ENCODE data around the gene GSAP.
A peak's percentile ranks its signal among the peaks of the same experiment; 100 is the strongest.
"Not testable (repeated sequence)": the region's sequence is repeated elsewhere in the genome, so short reads cannot be mapped to it uniquely, and the experiment has no call there.

GSAP gene

GRCh38 chr7:77415823-77416620 is at the start of gene GSAP:
Gene GSAP, minus strand, starts transcription at chr7:77416349. Its CDS starts 28 bp downstream, at chr7:77416321.
- CTCF ChIA-PET: interaction anchor here (1.1 kb wide), 1 partner anchor 13 kb away, joined by 3 read pairs; no protein-coding TSS in a partner anchor
- DNase-seq: peak; percentile 74
- peaks cover 11% of the 10 kb centered on the region for H3K27me3 Mint-ChIP-seq
- H3K9me3 Mint-ChIP-seq: no peaks in the 10 kb centered on the region
- H3K27ac Mint-ChIP-seq: peak within 1 kb of the TSS; percentile 68
- peaks cover 41% of the 10 kb centered on the region for H3K4me1 Mint-ChIP-seq
- H3K36me3 Mint-ChIP-seq: peaks cover 3% of the 10 kb centered on the region
- peak within 1 kb of the TSS; percentile 68 for H3K4me3 Mint-ChIP-seq

GRCh38 chr7:77465256-77465655 is 49.1 kb upstream of the GSAP start:
- Mint-ChIP-seq H3K27me3 (no peaks in the 10 kb centered on the region), H3K9me3 (no peaks in the 10 kb centered on the region), H3K36me3 (no peaks in the 10 kb centered on the region), H3K27ac (no peak overlapping the region), H3K4me1 (no peaks in the 10 kb centered on the region), H3K4me3 (no peak overlapping the region)
- CTCF ChIA-PET: no interaction called here
- DNase-seq: no peak

GRCh38 chr7:77464589-77464988 is 48.4 kb upstream of the GSAP start:
- H3K36me3 Mint-ChIP-seq: no peaks in the 10 kb centered on the region
- CTCF ChIA-PET: no interaction called here
- H3K27ac Mint-ChIP-seq: no peak overlapping the region
- no peak overlapping the region for H3K4me3 Mint-ChIP-seq
- no peaks in the 10 kb centered on the region for H3K9me3 Mint-ChIP-seq
- no peaks in the 10 kb centered on the region for H3K4me1 Mint-ChIP-seq
- DNase-seq: no peak
- no peaks in the 10 kb centered on the region for H3K27me3 Mint-ChIP-seq

- H3K4me3 Mint-ChIP-seq, H3K9me3 Mint-ChIP-seq, DNase-seq, CTCF ChIA-PET, H3K27ac Mint-ChIP-seq, H3K27me3 Mint-ChIP-seq, H3K36me3 Mint-ChIP-seq, H3K4me1 Mint-ChIP-seq: not testable (repeated sequence)
Observed at GRCh38 chr7:77463632-77464031, 47.5 kb upstream of the GSAP start.

- Mint-ChIP-seq H3K4me3 (no peak overlapping the region), H3K4me1 (no peaks in the 10 kb centered on the region), H3K9me3 (no peaks in the 10 kb centered on the region), H3K27ac (no peak overlapping the region), H3K36me3 (no peaks in the 10 kb centered on the region), H3K27me3 (no peaks in the 10 kb centered on the region)
- no peak for DNase-seq
- CTCF ChIA-PET: interaction anchor here (1.0 kb wide), 1 partner anchor 14 kb away, joined by 3 read pairs; no protein-coding TSS in a partner anchor
Observed at GRCh38 chr7:77461842-77462241, 45.7 kb upstream of the GSAP start.

- H3K4me3 Mint-ChIP-seq: no peak overlapping the region
Observed at GRCh38 chr7:77461246-77461645, 45.1 kb upstream of the GSAP start.

GRCh38 chr7:77460057-77460486 is 43.9 kb upstream of the GSAP start:
- H3K4me1 Mint-ChIP-seq: no peaks in the 10 kb centered on the region
- H3K9me3 Mint-ChIP-seq: no peaks in the 10 kb centered on the region
- no peak overlapping the region for H3K4me3 Mint-ChIP-seq
- no peak for DNase-seq
- CTCF ChIA-PET: no interaction called here
- no peaks in the 10 kb centered on the region for H3K36me3 Mint-ChIP-seq
- H3K27me3 Mint-ChIP-seq: no peaks in the 10 kb centered on the region
- no peak overlapping the region for H3K27ac Mint-ChIP-seq

More at GRCh38 chr7:77461246-77461645, 45.1 kb upstream of the GSAP start:
- no peaks in the 10 kb centered on the region for H3K4me1 Mint-ChIP-seq
- no peak overlapping the region for H3K27ac Mint-ChIP-seq
- H3K27me3 Mint-ChIP-seq: no peaks in the 10 kb centered on the region
- CTCF ChIA-PET: interaction anchor here (1.0 kb wide), 1 partner anchor 14 kb away, joined by 3 read pairs; no protein-coding TSS in a partner anchor
- no peaks in the 10 kb centered on the region for H3K36me3 Mint-ChIP-seq
- no peaks in the 10 kb centered on the region for H3K9me3 Mint-ChIP-seq
- no peak for DNase-seq

- Mint-ChIP-seq H3K9me3 (no peaks in the 10 kb centered on the region), H3K27ac (no peak overlapping the region), H3K4me3 (no peak overlapping the region), H3K4me1 (no peaks in the 10 kb centered on the region), H3K27me3 (peaks cover 3% of the 10 kb centered on the region), H3K36me3 (no peaks in the 10 kb centered on the region)
- no peak for DNase-seq
- CTCF ChIA-PET: no interaction called here
Observed at GRCh38 chr7:77459311-77459726, 43.2 kb upstream of the GSAP start.

GRCh38 chr7:77458786-77459185 is 42.6 kb upstream of the GSAP start:
- DNase-seq: no peak
- H3K36me3 Mint-ChIP-seq: no peaks in the 10 kb centered on the region
- no peak overlapping the region for H3K27ac Mint-ChIP-seq
- CTCF ChIA-PET: no interaction called here
- H3K4me3 Mint-ChIP-seq: no peak overlapping the region
- H3K4me1 Mint-ChIP-seq: no peaks in the 10 kb centered on the region
- no peaks in the 10 kb centered on the region for H3K9me3 Mint-ChIP-seq
- H3K27me3 Mint-ChIP-seq: peaks cover 4% of the 10 kb centered on the region

- no peaks in the 10 kb centered on the region for H3K9me3 Mint-ChIP-seq
- H3K27ac Mint-ChIP-seq: no peak overlapping the region
- peaks cover 7% of the 10 kb centered on the region for H3K27me3 Mint-ChIP-seq
- DNase-seq: no peak
- H3K4me1 Mint-ChIP-seq: no peaks in the 10 kb centered on the region
- CTCF ChIA-PET: no interaction called here
- no peaks in the 10 kb centered on the region for H3K36me3 Mint-ChIP-seq
- H3K4me3 Mint-ChIP-seq: no peak overlapping the region
Observed at GRCh38 chr7:77457779-77458178, 41.6 kb upstream of the GSAP start.

GRCh38 chr7:77456696-77457095 is 40.5 kb upstream of the GSAP start:
- CTCF ChIA-PET: no interaction called here
- no peak overlapping the region for H3K27ac Mint-ChIP-seq
- H3K36me3 Mint-ChIP-seq: no peaks in the 10 kb centered on the region
- no peak for DNase-seq
- no peak overlapping the region for H3K4me3 Mint-ChIP-seq
- no peaks in the 10 kb centered on the region for H3K9me3 Mint-ChIP-seq
- no peaks in the 10 kb centered on the region for H3K4me1 Mint-ChIP-seq
- peaks cover 7% of the 10 kb centered on the region for H3K27me3 Mint-ChIP-seq

- no peak overlapping the region for H3K4me3 Mint-ChIP-seq
- DNase-seq: no peak
- H3K9me3 Mint-ChIP-seq: no peaks in the 10 kb centered on the region
- H3K4me1 Mint-ChIP-seq: no peaks in the 10 kb centered on the region
- no peaks in the 10 kb centered on the region for H3K36me3 Mint-ChIP-seq
- no peak overlapping the region for H3K27ac Mint-ChIP-seq
- CTCF ChIA-PET: no interaction called here
- peaks cover 7% of the 10 kb centered on the region for H3K27me3 Mint-ChIP-seq
Observed at GRCh38 chr7:77455321-77455720, 39.2 kb upstream of the GSAP start.

- H3K4me1 Mint-ChIP-seq: no peaks in the 10 kb centered on the region
- CTCF ChIA-PET: no interaction called here
- no peak for DNase-seq
- H3K36me3 Mint-ChIP-seq: no peaks in the 10 kb centered on the region
- H3K27me3 Mint-ChIP-seq: peaks cover 7% of the 10 kb centered on the region
- no peaks in the 10 kb centered on the region for H3K9me3 Mint-ChIP-seq
- H3K27ac Mint-ChIP-seq: no peak overlapping the region
- H3K4me3 Mint-ChIP-seq: no peak overlapping the region
Observed at GRCh38 chr7:77454802-77455201, 38.7 kb upstream of the GSAP start.

GRCh38 chr7:77453531-77453930 is 37.4 kb upstream of the GSAP start:
- H3K9me3 Mint-ChIP-seq: no peaks in the 10 kb centered on the region
- H3K27me3 Mint-ChIP-seq: peaks cover 7% of the 10 kb centered on the region
- CTCF ChIA-PET: no interaction called here
- no peak overlapping the region for H3K27ac Mint-ChIP-seq
- no peak for DNase-seq
- no peaks in the 10 kb centered on the region for H3K36me3 Mint-ChIP-seq
- no peaks in the 10 kb centered on the region for H3K4me1 Mint-ChIP-seq
- no peak overlapping the region for H3K4me3 Mint-ChIP-seq

- DNase-seq, H3K4me1 Mint-ChIP-seq, H3K9me3 Mint-ChIP-seq, H3K36me3 Mint-ChIP-seq, H3K27me3 Mint-ChIP-seq, H3K4me3 Mint-ChIP-seq, CTCF ChIA-PET, H3K27ac Mint-ChIP-seq: not testable (repeated sequence)
Observed at GRCh38 chr7:77451950-77452349, 35.8 kb upstream of the GSAP start.

Data from activated naive CD4-positive, alpha-beta T cell treated with anti-CD3 and anti-CD28 coated beads, Interleukin-2, amount 10 ng/mL, durations not matched to agents 7 days and 5 days (primary cell).